ENCODE data around the gene YJU2. TPM values are rescaled to one million over a fixed set of nuclear protein-coding genes. Genes with fewer than 3 reads are reported as not detected.
"Not testable (repeated sequence)": the region's sequence is repeated elsewhere in the genome, so short reads cannot be mapped to it uniquely, and the experiment has no call there.

YJU2 gene
- total RNA-seq, 1 donor from 2014 or later = 13.7 TPM

GRCh38 chr19:4272894-4273293 is 26.0 kb downstream of the YJU2 start:
- Mint-ChIP-seq H3K27me3 (ENCODE audit: low read depth) (peaks cover 2% of the 10 kb centered on the region), H3K27ac (ENCODE audit: unreplicated experiment) (no peak overlapping the region), H3K9me3 (ENCODE audit: low read depth) (no peaks in the 10 kb centered on the region), H3K4me3 (ENCODE audit: unreplicated experiment) (no peak overlapping the region), H3K4me1 (ENCODE audit: low read depth) (no peaks in the 10 kb centered on the region), H3K36me3 (ENCODE audit: low read depth) (peaks cover 7% of the 10 kb centered on the region)
- TF ChIP-seq CTCF (IDR thresholded peaks at IDR 0.05) = no peak
- DNase-seq (ENCODE audit: low spot score) = no peak

GRCh38 chr19:4274321-4274686 is 27.4 kb downstream of the YJU2 start:
- not testable (repeated sequence) for H3K4me3 Mint-ChIP-seq (ENCODE audit: unreplicated experiment)

GRCh38 chr19:4277191-4277696 is 30.4 kb downstream of the YJU2 start:
- H3K4me1 Mint-ChIP-seq (ENCODE audit: low read depth) = peaks cover 6% of the 10 kb centered on the region
- no peak for TF ChIP-seq CTCF (IDR thresholded peaks at IDR 0.05)
- H3K9me3 Mint-ChIP-seq (ENCODE audit: low read depth) = no peaks in the 10 kb centered on the region
- H3K36me3 Mint-ChIP-seq (ENCODE audit: low read depth) = no peaks in the 10 kb centered on the region
- peaks cover 18% of the 10 kb centered on the region for H3K27me3 Mint-ChIP-seq (ENCODE audit: low read depth)
- DNase-seq (ENCODE audit: low spot score) = no peak
- no peak overlapping the region for H3K27ac Mint-ChIP-seq (ENCODE audit: unreplicated experiment)
- no peak overlapping the region for H3K4me3 Mint-ChIP-seq (ENCODE audit: unreplicated experiment)

More at GRCh38 chr19:4274321-4274686, 27.4 kb downstream of the YJU2 start:
- not testable (repeated sequence) for H3K36me3 Mint-ChIP-seq (ENCODE audit: low read depth); DNase-seq (ENCODE audit: low spot score); H3K4me1 Mint-ChIP-seq (ENCODE audit: low read depth); H3K27ac Mint-ChIP-seq (ENCODE audit: unreplicated experiment); H3K9me3 Mint-ChIP-seq (ENCODE audit: low read depth); H3K27me3 Mint-ChIP-seq (ENCODE audit: low read depth)

- Mint-ChIP-seq H3K4me1 (ENCODE audit: low read depth) (peaks cover 6% of the 10 kb centered on the region), H3K27ac (ENCODE audit: unreplicated experiment) (no peak overlapping the region), H3K27me3 (ENCODE audit: low read depth) (peaks cover 22% of the 10 kb centered on the region), H3K36me3 (ENCODE audit: low read depth) (no peaks in the 10 kb centered on the region), H3K4me3 (ENCODE audit: unreplicated experiment) (peak overlapping the region; percentile 28), H3K9me3 (ENCODE audit: low read depth) (no peaks in the 10 kb centered on the region)
- no peak for DNase-seq (ENCODE audit: low spot score)
- no peak for TF ChIP-seq CTCF (IDR thresholded peaks at IDR 0.05)
Observed at GRCh38 chr19:4278010-4278409, 31.1 kb downstream of the YJU2 start.

- peak within 1 kb of the TSS; percentile 47 for H3K4me3 Mint-ChIP-seq (ENCODE audit: unreplicated experiment)
- DNase-seq (ENCODE audit: low spot score) = no peak
- H3K27me3 Mint-ChIP-seq (ENCODE audit: low read depth) = peaks cover 26% of the 10 kb centered on the region
- H3K27ac Mint-ChIP-seq (ENCODE audit: unreplicated experiment) = no peak within 1 kb of the TSS
- no peaks in the 10 kb centered on the region for H3K36me3 Mint-ChIP-seq (ENCODE audit: low read depth)
- peaks cover 6% of the 10 kb centered on the region for H3K4me1 Mint-ChIP-seq (ENCODE audit: low read depth)
- TF ChIP-seq CTCF (IDR thresholded peaks at IDR 0.05) = no peak
- H3K9me3 Mint-ChIP-seq (ENCODE audit: low read depth) = no peaks in the 10 kb centered on the region
Observed at GRCh38 chr19:4278419-4279266, 31.8 kb downstream of the YJU2 start, which contains the start of gene SHD. TSS of gene SHD (plus strand) at chr19:4279266. CDS start at chr19:4280064, 798 bp downstream.

GRCh38 chr19:4279267-4279529 is 32.3 kb downstream of the YJU2 start:
- no peak for TF ChIP-seq CTCF (IDR thresholded peaks at IDR 0.05)
- Mint-ChIP-seq H3K36me3 (ENCODE audit: low read depth) (no peaks in the 10 kb centered on the region), H3K9me3 (ENCODE audit: low read depth) (no peaks in the 10 kb centered on the region), H3K4me3 (ENCODE audit: unreplicated experiment) (no peak overlapping the region), H3K4me1 (ENCODE audit: low read depth) (peaks cover 6% of the 10 kb centered on the region), H3K27ac (ENCODE audit: unreplicated experiment) (no peak overlapping the region), H3K27me3 (ENCODE audit: low read depth) (peaks cover 26% of the 10 kb centered on the region)
- DNase-seq (ENCODE audit: low spot score) = no peak

Data from chondrocyte (in vitro differentiated cells).